SK-N-SH (cell line): ENCODE data around the gene RGS17.

Experiments
- CHD2 ChIP-seq: fragments of 150-350 bp; IDR thresholded peaks from 2 replicates; pipeline ENCODE4 v1.6.1; 2018; ENCODE audit warnings: low read length; ENCODE audit not compliant: partially characterized antibody
- EP300 ChIP-seq, 2 experiments: IDR thresholded peaks; 2 replicates each; pipeline versions ENCODE4 v1.4.0 to v1.6.1; 2012; ENCODE audit warnings: borderline replicate concordance in 1 of 2, low read depth in 1 of 2, low read length in 1 of 2
- EZH2phosphoT487 ChIP-seq: fragments of 200-600 bp; sonication (generic); IDR thresholded peaks from 2 replicates; pipeline ENCODE4 v1.6.1; 2017; ENCODE audit warnings: low read depth, mixed run types, mild to moderate bottlenecking, antibody characterized with exemption, moderate library complexity, borderline replicate concordance
- GABPA ChIP-seq: IDR thresholded peaks from 2 replicates; pipeline ENCODE4 v1.4.0; 2012; ENCODE audit warnings: low read depth, mild to moderate bottlenecking
- GATA2 ChIP-seq: sonication (generic); formaldehyde crosslinking; IDR thresholded peaks from 2 replicates; pipeline ENCODE4 v1.5.0; 2020; ENCODE audit warnings: mild to moderate bottlenecking, missing genetic modification reagents
- RCOR1 ChIP-seq: fragments of 150-350 bp; IDR thresholded peaks from 2 replicates; pipeline ENCODE4 v1.6.1; 2017; ENCODE audit warnings: antibody characterized with exemption, low read length
- REST ChIP-seq: IDR thresholded peaks from 2 replicates; pipeline ENCODE4 v1.6.1; 2012; ENCODE audit warnings: mild to moderate bottlenecking, low read depth, low read length, moderate library complexity
- RFX5 ChIP-seq: IDR thresholded peaks from 2 replicates; pipeline ENCODE4 v1.6.1; 2012; ENCODE audit warnings: mild to moderate bottlenecking, improper control_type of control experiment, low read length
- SIN3A ChIP-seq: IDR thresholded peaks from 2 replicates; pipeline ENCODE4 v1.6.1; 2012; ENCODE audit warnings: low read depth, mild to moderate bottlenecking, low read length, moderate library complexity, borderline replicate concordance
- TAF1 ChIP-seq: IDR thresholded peaks from 2 replicates; pipeline ENCODE4 v1.6.1; 2012; ENCODE audit warnings: low read depth, mild to moderate bottlenecking, low read length, moderate library complexity, borderline replicate concordance
- YY1 ChIP-seq: IDR thresholded peaks from 2 replicates; pipeline ENCODE4 v1.4.0; 2012; ENCODE audit warnings: low read depth, mild to moderate bottlenecking
- TF ChIP-seq, protein P1 (sequence below): fragments of 200-600 bp; sonication (generic); IDR thresholded peaks from 2 replicates; pipeline ENCODE4 v1.6.1; 2017; ENCODE audit warnings: antibody characterized with exemption, mild to moderate bottlenecking, moderate library complexity

DNA sequence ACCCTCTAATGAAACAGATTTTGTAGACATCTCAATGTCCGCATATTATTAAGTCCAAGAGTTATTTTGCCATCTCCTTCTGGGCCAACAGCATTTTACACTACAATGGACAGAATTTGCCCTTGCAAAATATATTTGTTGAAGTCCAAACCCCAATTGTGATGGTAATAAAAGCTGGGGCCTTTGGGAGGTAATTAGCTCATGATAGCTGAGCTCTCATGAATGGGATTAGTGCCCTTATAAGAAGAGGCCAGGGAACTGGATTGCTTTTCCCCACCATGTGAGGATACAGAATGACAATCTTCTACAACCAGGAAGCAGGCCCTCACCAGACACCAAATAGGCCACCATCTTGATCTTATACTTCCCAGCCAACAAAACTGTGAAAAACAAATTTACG is 83.7 kb downstream of the RGS17 start:
- TF ChIP-seq, protein P1, sequence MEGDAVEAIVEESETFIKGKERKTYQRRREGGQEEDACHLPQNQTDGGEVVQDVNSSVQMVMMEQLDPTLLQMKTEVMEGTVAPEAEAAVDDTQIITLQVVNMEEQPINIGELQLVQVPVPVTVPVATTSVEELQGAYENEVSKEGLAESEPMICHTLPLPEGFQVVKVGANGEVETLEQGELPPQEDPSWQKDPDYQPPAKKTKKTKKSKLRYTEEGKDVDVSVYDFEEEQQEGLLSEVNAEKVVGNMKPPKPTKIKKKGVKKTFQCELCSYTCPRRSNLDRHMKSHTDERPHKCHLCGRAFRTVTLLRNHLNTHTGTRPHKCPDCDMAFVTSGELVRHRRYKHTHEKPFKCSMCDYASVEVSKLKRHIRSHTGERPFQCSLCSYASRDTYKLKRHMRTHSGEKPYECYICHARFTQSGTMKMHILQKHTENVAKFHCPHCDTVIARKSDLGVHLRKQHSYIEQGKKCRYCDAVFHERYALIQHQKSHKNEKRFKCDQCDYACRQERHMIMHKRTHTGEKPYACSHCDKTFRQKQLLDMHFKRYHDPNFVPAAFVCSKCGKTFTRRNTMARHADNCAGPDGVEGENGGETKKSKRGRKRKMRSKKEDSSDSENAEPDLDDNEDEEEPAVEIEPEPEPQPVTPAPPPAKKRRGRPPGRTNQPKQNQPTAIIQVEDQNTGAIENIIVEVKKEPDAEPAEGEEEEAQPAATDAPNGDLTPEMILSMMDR, result no peak
- TF ChIP-seq CHD2 (no peak), RCOR1 (no peak), SIN3A (no peak), TAF1 (no peak), RFX5 (no peak), GABPA (no peak), EZH2phosphoT487 (no peak), REST (no peak), EP300 (IDR thresholded peaks at IDR 0.05; ENCODE audit: borderline replicate concordance in 1 of 2, low read depth in 1 of 2, low read length in 1 of 2) (no peak), YY1 (no peak), GATA2 (no peak)
